HG02943 (cell line): Measurements from ENCODE around the gene ERVW-1.
"Not testable (repeated sequence)": the region's sequence is repeated elsewhere in the genome, so short reads cannot be mapped to it uniquely, and the experiment has no call there.

ENCODE experiments used
- ATAC-seq: cut with Tn5 transposase; IDR thresholded peaks from one replicate; pipeline ENCODE4 v1.9.1; 2021; ENCODE audit warnings: mild to moderate bottlenecking, low read depth, moderate library complexity; ENCODE audit not compliant: unreplicated experiment

The ERVW-1 gene

GRCh38 chr7:92475261-92475770, 2.4 kb downstream of the ERVW-1 start:
- ATAC-seq: not testable (repeated sequence)

GRCh38 chr7:92473989-92474388, 3.8 kb downstream of the ERVW-1 start:
- not testable (repeated sequence) for ATAC-seq

- ATAC-seq: not testable (repeated sequence)
These were observed 9.2 kb downstream of the ERVW-1 start for GRCh38 chr7:92468589-92468988.

GRCh38 chr7:92466682-92467081, 11.1 kb downstream of the ERVW-1 start:
- ATAC-seq: no peak

GRCh38 chr7:92464515-92464914, 13.2 kb downstream of the ERVW-1 start:
- no peak for ATAC-seq

- no peak for ATAC-seq
These were observed 15.2 kb downstream of the ERVW-1 start for GRCh38 chr7:92462560-92462959.

- ATAC-seq: no peak
These were observed 16.4 kb downstream of the ERVW-1 start for GRCh38 chr7:92461027-92462003.

GRCh38 chr7:92460510-92460909, 17.2 kb downstream of the ERVW-1 start:
- ATAC-seq: no peak

GRCh38 chr7:92460109-92460508, 17.6 kb downstream of the ERVW-1 start:
- ATAC-seq: no peak

- ATAC-seq: no peak
These were observed 21.5 kb downstream of the ERVW-1 start for GRCh38 chr7:92456236-92456635.

GRCh38 chr7:92451645-92452044, 26.1 kb downstream of the ERVW-1 start:
- no peak for ATAC-seq

GRCh38 chr7:92448205-92448747, 29.5 kb downstream of the ERVW-1 start:
- ATAC-seq: peak; percentile 42

- ATAC-seq: peak; percentile 85
These were observed 30.2 kb downstream of the ERVW-1 start, which contains the start of gene GATAD1 for GRCh38 chr7:92447345-92448204. Gene GATAD1 (plus strand): TSS chr7:92447482. CDS start chr7:92447730, 248 bp downstream.

- no peak for ATAC-seq
These were observed 30.8 kb downstream of the ERVW-1 start for GRCh38 chr7:92446869-92447344.

- not testable (repeated sequence) for ATAC-seq
These were observed 35.0 kb downstream of the ERVW-1 start for GRCh38 chr7:92442720-92443119.

GRCh38 chr7:92437956-92438491, 39.7 kb downstream of the ERVW-1 start:
- no peak for ATAC-seq

GRCh38 chr7:92436612-92437445, 40.9 kb downstream of the ERVW-1 start:
- no peak for ATAC-seq

GRCh38 chr7:92435542-92435941, 42.2 kb downstream of the ERVW-1 start:
- ATAC-seq: no peak

- ATAC-seq: no peak
These were observed 44.7 kb downstream of the ERVW-1 start for GRCh38 chr7:92433019-92433418.
